Mucosa of gallbladder (tissue), 1 donor: ENCODE results near the gene TH. TPM values are rescaled to one million over a fixed set of nuclear protein-coding genes. Genes with fewer than 3 reads are reported as not detected.
"Not testable (repeated sequence)": the region's sequence is repeated elsewhere in the genome, so short reads cannot be mapped to it uniquely, and the experiment has no call there.

Experiments used
- DNase-seq: peaks from one replicate; pipeline ENCODE4 v3.0.0-alpha.2; 2020; ENCODE audit warnings: low spot score
- total RNA-seq: library from RNA; stranded (reverse); gene quantifications from one replicate; pipeline ENCODE4 v1.2.1, GENCODE V29; 2021
- donor health status: DM: no; HTN: no; CAD: no.

The TH gene
- total RNA-seq, 1 donor from 2014 or later, result 2.1 TPM

DNA sequence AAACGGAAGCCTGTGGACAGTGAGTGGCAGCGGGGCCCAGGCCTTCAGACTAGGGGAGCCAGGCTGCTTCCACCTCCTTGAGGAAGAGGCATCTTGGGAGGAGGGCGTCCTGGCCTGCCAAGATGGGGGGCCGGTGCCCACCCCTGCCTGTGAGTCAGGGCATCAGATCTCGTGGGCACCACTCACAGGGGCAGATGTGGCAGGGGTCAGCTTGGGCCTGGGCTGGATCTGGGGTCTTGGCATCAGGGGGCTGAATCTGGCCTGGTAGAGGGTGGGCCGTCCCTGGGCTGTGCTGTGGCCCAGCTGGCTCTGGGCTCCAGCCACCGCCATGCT is 24.1 kb upstream of the TH start:
- no peak for DNase-seq

DNA sequence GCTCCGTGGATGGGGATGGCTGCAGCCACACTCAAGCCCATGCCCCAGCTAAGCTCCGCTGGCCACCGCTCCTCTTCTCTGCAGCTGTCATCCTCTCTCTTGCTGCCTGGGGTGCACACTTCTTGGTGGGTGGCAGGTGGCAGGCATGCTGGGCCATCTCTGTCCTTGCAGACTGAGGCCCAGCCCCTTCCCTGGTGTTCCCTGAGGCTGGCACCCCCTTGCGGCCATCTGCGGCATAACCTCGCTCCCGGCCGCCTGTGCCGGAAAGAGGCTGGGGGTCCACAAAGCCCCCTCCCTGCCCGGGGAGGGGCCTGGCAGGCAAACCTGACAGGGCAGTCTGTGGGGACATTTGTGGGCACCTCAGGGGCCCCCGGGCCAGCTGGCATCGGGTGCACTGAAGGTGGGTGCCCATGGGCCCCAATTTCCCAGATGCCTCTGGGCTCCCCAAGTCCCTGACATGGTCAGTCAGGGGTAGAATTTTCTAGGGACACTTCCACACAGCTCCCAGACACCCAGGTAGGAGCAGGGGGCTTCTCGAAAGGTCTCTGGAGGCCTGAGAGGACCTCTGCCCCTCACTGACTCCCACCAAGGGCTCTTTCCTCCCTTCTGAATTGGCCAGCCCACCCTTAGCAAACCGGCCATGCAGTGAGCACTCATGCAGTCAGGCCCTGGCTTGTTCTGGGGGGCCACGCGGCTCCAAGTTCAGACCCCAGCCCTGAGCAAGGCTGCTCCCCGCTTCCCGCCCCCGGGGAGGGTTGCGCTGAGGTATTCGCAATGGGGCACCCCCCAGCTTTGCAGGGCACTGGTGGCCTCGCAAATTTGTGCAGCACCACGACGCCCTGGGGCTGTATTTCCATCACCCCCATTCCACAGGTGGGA is 23.5 kb upstream of the TH start:
- no peak for DNase-seq

DNA sequence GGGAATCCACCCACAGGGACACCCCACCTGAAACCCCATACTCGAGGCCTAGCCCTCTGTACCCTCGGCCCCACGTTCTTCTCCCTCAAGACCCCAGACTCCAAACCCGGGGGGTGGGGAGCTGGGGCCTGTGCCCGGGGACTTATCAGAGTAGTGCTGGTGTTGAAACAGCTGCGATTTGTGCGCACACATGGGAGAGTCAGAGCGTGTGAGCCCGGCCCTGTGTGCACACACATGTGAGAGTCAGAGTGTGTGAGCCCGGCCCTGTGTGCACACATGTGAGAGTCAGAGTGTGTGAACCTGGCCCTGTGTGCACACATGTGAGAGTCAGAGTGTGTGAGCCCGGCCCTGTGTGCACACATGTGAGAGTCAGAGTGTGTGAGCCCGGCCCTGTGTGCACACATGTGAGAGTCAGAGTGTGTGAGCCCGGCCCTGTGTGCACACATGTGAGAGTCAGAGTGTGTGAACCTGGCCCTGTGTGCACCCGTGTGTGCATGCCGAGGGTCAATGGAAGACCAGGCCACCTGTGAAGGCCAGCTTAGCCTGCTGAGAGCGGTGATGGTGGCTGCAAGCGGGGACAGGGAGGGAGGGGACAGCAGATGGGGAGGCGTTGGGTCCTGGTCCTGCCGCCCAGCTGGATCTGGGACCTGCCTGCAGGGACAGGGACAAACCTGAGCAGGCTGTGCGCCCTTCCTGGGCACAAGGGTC is 22.4 kb upstream of the TH start:
- not testable (repeated sequence) for DNase-seq

DNA sequence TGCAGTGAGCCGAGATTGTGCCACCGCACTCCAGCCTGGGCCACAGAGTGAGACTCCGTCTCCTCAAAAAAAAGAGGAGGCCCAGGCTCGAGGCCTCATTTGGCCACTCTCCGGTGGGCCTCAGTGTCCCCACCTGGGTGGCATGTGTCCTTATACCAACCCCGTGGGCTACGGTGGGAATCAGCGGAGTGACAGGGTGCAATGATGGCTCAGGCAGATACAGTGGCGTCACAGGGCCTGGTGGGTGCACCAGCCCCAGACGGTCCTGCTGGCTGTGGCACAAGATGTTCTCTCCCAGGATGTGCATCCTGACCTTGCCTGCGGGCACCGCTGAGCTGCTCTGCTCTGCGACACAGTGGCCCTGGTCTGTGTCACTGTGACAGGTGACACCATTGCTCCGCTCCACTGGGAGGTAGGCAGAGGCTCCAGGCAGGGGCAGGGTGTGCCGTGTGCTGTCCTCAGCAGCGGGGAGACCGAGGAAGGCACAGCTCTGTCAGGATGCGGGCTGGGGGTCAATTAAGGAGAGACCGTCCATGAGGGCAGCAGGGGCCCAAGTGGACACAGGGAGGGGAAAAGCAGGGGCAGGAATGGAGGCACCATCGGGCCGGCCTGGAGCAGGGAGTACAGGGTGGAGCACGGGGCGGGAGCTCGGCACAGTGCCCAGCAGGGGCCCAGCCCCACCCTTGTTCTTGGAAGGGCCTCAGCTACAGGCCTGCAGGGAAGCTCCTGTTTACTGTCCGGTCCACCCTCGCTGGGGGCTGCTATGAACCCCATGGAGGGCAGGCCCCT is 21.7 kb upstream of the TH start:
- DNase-seq, result no peak

DNA sequence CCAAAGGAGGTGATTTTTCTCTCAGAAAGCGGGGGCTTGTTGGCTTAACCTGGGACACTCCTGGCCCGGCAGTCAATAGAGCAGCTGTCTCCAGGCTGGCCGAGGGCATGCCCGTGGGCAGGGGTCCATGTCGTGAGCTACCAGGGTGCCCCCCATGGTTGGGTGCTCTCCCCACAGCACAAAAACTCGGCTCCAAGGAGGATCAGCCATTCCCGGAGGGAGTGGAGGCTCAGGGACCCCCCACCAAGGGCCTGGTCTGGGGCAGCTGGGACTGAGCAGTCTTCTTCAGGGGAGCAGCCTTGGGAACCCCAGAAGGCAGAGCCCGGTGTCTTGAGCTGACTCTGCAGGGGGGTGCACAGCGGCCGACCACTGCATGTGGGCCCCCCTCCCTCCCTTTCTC is 20.8 kb upstream of the TH start:
- no peak for DNase-seq

GRCh38 chr11:2191883-2192282 is 20.3 kb upstream of the TH start:
- no peak for DNase-seq

GRCh38 chr11:2190657-2191471 is 19.2 kb upstream of the TH start:
- DNase-seq, result no peak

DNA sequence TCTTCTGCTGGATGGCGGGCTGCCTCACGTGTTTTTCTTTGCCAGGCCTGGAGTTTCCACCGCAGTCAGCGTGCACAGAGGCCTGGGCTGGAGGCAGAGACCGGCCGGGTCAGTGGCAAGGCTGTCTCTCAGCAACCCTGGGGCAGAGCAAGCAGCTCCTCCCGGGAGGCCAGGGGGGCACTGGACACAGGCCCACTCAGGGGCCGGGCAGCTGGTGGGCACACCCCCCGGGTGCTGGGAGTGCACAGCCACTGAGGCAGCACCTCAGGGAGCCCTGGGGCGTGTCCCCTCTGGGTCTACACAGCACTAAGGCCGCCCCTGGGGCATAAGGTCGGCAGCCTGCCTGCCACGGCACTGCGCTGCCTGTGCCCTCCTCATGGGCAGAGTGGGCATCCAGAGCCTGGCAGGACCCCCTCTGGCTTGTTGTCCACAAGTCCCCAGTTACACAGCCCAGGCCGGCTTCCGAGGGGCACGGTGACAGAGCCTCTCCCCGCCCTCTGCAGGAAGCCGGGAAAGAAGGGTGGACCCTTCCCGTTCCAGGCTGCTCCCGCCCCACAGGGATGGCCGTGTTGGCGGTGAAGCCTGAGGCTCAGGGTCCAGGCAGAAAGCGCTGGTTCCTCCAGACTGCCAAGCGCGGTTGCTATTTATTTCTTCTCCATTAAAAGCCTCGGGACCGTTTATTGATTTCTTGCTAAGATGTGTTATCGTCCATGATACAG is 18.5 kb upstream of the TH start:
- DNase-seq, result no peak

GRCh38 chr11:2188745-2189144 is 17.1 kb upstream of the TH start:
- no peak for DNase-seq

DNA sequence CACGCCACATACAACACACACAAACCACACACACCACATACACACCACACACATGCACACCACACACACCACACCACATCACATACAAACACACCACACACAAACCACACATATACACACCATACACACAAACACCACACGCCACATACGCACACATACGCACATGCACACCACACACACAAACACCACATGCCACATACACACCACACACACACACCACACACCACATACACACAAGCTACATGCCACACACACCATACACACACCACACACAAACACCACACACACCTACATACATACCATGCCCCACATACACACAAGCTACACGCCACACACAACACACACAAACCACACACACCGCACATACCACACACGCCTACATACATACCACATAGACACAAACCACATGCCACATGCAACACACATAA is 15.7 kb upstream of the TH start:
- DNase-seq, result no peak

GRCh38 chr11:2186669-2187279 is 15.2 kb upstream of the TH start:
- DNase-seq, result no peak

GRCh38 chr11:2185324-2186085 is 13.9 kb upstream of the TH start:
- DNase-seq, result no peak

DNA sequence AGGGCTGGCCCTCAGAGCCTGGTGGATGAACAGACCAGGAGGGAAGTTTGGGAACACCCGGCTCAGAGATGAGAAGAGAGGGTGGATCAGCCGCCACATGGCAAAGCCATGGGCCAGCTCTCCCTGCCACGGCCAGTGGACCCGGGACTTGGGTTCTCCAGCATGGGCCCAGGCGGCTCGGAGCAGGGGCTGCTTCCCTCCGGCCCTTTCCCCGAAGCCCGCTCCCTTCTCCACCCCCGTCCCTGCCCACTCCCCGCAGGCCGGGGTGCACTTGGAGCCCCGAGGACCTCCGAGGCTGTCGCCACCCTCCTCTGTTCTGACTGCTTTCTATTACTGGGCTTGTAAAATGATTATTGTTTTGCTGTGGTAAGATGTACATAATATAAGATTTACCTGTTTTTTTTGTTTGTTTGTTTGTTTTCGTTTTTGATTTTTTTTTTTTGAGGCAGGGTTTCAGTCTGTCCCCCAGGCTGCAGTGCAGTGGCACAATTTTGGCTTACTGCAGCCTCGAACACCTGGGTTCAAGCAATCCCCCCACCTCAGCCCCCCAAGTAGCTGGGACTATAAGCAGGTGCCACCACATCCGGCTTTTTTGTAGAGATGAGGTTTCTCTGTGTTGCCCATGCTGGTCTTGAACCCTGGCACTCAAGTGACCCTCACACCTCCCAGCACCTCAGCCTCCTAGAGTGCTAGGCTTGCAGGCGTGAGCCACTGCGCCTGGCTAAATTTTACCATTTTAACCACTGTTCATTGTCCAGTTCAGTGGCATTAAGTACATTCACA is 11.3 kb upstream of the TH start:
- DNase-seq, result no peak

DNA sequence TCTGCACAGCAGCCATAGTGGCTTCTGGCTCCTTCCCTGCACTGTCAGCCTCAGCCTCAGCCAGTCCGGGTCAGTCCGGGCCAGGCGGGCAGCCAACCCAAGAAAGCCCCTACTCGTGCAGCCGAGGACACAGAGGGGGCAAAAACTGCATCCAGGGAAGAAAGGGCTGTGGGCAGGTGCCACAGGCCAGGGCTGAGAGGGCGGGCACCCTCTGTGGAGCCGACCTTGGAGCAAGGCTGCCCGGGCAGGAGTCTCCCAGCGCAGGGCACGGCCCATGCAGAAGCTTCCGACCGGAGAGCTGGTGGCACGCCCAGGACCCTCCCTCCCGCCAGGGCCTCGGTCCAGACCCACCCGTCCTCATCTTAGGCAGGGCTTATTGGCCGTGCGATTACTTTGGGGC is 10.5 kb upstream of the TH start:
- DNase-seq, result no peak

DNA sequence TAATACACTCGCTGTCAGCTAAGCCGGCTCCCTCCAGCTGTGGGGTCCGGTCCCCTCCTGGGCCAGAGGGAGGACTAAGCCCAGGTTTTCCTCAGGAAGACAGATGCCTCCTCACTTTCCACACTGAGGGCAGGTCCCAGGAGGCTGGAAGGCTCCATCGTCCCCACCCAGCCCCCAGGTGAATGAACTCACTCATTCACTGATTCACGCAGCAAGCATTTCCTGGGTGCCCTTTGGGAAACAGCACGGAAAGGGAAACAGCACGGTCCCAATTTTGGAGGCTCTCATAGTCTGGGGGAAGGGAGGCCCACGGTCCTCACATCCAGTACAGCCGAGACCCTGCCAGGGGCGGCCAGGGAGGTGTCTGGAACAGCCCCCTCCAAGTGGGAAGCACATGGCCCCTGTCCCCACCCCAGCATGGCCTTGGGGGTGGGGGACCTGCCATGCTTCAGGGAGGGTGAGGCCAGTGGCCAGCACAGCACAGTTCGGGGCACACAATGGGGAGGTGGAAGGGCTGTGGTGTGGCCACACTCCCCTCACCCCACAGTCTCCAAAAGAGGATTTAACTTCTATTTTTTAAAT is 9.3 kb upstream of the TH start:
- no peak for DNase-seq

DNA sequence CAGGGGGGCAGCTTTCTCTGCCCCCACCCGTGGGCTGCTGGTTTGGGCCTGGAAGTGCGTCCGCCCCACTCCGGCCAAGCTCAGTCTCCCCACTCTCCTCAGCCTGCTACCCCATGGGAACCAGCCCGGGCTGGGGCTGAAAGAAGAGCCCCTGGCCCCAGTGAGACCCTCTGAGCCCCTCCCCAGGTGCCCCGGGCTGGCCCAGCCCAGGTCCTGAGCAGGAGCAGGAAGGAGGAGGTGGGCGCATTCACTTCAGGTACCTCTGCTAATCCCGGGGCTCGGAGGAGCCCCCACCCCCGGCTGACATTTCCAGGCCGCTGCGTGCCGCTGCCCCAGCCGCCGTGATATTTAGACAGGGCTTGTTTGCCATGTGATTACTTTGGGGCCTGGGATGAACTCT is 8.7 kb upstream of the TH start:
- no peak for DNase-seq

- no peak for DNase-seq
Measured at GRCh38 chr11:2179516-2179915, 7.9 kb upstream of the TH start.

GRCh38 chr11:2178906-2179494 is 7.4 kb upstream of the TH start:
- no peak for DNase-seq
